Measurements from ENCODE around the gene ACOT4. TPM values are rescaled to one million over a fixed set of nuclear protein-coding genes. Genes with fewer than 3 reads are reported as not detected.
A peak's percentile ranks its signal among the peaks of the same experiment; 100 is the strongest.

The ACOT4 gene
- total and polyA plus RNA-seq, 2 of the 8 experiments (the other 6 are each of a cell fraction or from before 2014, with no cell fraction given), result 0.80 to 1.1 TPM

DNA sequence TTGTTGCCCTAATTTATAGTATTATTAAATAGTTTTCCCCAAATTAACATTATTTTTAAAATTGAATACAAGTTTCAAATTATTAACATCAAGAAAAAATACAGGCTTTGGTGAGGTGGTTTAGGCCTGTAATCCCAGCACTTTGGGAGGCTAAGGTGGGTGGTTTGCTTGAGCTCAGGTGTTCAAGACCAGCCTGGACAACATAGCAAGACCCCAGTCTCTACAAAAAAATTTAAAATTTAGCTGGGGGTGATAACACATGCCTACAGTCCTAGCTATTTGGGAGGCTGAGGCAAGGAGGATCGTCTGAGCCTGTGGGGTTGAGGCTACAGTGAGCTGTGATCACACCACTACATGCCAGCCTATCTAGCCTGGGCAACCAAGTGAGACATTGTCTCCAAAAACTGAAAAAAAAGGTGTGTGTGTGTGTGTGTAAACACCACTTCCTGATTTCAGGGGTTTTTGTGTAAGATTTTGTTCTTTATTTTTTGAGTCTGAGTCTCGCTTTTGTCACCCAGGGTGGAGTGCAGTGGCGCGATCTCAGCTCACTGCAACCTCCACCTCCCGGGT, 49.2 kb downstream of the ACOT4 start:
- no peak overlapping the region for H3K27ac ChIP-seq (ENCODE audit: low read depth, low read length)
- CTCF ChIA-PET (ENCODE audit: partially characterized antibody), result no interaction called here
- H2BK20ac ChIP-seq (ENCODE audit: low read length), result no peak overlapping the region
- no peak overlapping the region for H2BK15ac ChIP-seq (ENCODE audit: low read length)
- 95% methylated on average over 5 of the region's 5 CpGs; no CpG with 5 or more reads in 1 of the 2 experiments for WGBS, 2 experiments (ENCODE audit: extremely low coverage in 1 of 2, insufficient coverage in 1 of 2, insufficient read length in 1 of 2, insufficient replicate concordance in 2 of 2, low coverage in 1 of 2, low lambda C conversion rate in 2 of 2, missing lambda C conversion rate in 1 of 2)
- FAIRE-seq (no peak), DNase-seq (ENCODE audit: low read depth in 1 of 2, low spot score in 2 of 2) (no peak)
- H3K56ac ChIP-seq (replicated peaks; ENCODE audit: insufficient read length, low read depth, low read length), result no peak overlapping the region
- POLR2A ChIA-PET (ENCODE audit: partially characterized antibody), result no interaction called here
- H3K23ac ChIP-seq (ENCODE audit: insufficient read length), result no peak overlapping the region
- no peak overlapping the region for H3K4me3 ChIP-seq (ENCODE audit: extremely low read depth in 1 of 4, insufficient read depth in 2 of 4, low read depth in 3 of 4, low read length in 4 of 4)
- H2BK5ac ChIP-seq (ENCODE audit: low read depth, low read length), result no peak overlapping the region
- H2BK120ac ChIP-seq (replicated peaks; ENCODE audit: low read depth, low read length), result no peak overlapping the region
- no peaks in the 10 kb centered on the region for H4K20me1 ChIP-seq (replicated peaks in 1 of 2; ENCODE audit: control insufficient read depth in 1 of 2, insufficient read depth in 2 of 2, low read length in 2 of 2)
- no peak overlapping the region for H3K4me2 ChIP-seq (ENCODE audit: insufficient read depth in 1 of 2, low read depth in 2 of 2, low read length in 2 of 2)
- no peak overlapping the region for H3K9ac ChIP-seq (replicated peaks in 1 of 4; ENCODE audit: extremely low read depth in 1 of 4, low read depth in 3 of 4, low read length in 3 of 4)
- H4K91ac ChIP-seq (replicated peaks; ENCODE audit: insufficient read length, low read length), result no peak overlapping the region
- no peak overlapping the region for H3K14ac ChIP-seq (ENCODE audit: insufficient read length)
- H3K4me1 ChIP-seq (replicated peaks in 1 of 4; ENCODE audit: control insufficient read depth in 3 of 4, insufficient read depth in 4 of 4, low read length in 3 of 4), result peaks cover 0 to 5% (median 2%) of the 10 kb centered on the region in 4 experiments; a peak in 2 of 7 replicates
- no peaks in the 10 kb centered on the region for H3K9me3 ChIP-seq (ENCODE audit: insufficient read depth in 2 of 2, low read depth in 1 of 2, low read length in 1 of 2)
- no peaks in the 10 kb centered on the region; a peak in 1 of 7 replicates for H3K27me3 ChIP-seq (replicated peaks in 1 of 4; ENCODE audit: control insufficient read depth in 3 of 4, extremely low read depth in 1 of 4, insufficient read depth in 3 of 4, low read length in 3 of 4)
- H3K18ac ChIP-seq (ENCODE audit: extremely low read depth, low read length), result no peak overlapping the region
- no peaks in the 10 kb centered on the region for H3K36me3 ChIP-seq (ENCODE audit: control insufficient read depth in 2 of 4, insufficient read depth in 4 of 4, low read length in 3 of 4)
- H4K5ac ChIP-seq (ENCODE audit: insufficient read length, low read depth, low read length), result no peak overlapping the region
- no peak overlapping the region for H2AFZ ChIP-seq (ENCODE audit: low read length)
- no peak overlapping the region for H2AK5ac ChIP-seq (ENCODE audit: low read depth, low read length)
- H3K79me1 ChIP-seq (ENCODE audit: low read depth, low read length), result no peaks in the 10 kb centered on the region
- H3K4ac ChIP-seq (replicated peaks; ENCODE audit: insufficient read length, low read depth, low read length), result no peak overlapping the region
- H4K8ac ChIP-seq (ENCODE audit: extremely low read depth, insufficient read depth, low read length), result no peak overlapping the region
- H3K79me2 ChIP-seq (ENCODE audit: control insufficient read depth in 1 of 2, insufficient read depth in 2 of 2, low read length in 2 of 2), result peaks cover 0 to 3% of the 10 kb centered on the region in 2 experiments; a peak in 2 of 4 replicates
- 0 out of 2 replicates have a peak overlapping the region, but pooled peaks have one; percentile 50 for H2BK12ac ChIP-seq (ENCODE audit: low read depth, low read length)
- H3K23me2 ChIP-seq (ENCODE audit: low read depth, low read length), result peaks cover 4% of the 10 kb centered on the region; the same call in 1 of the 2 replicates
- TF ChIP-seq, protein P1, sequence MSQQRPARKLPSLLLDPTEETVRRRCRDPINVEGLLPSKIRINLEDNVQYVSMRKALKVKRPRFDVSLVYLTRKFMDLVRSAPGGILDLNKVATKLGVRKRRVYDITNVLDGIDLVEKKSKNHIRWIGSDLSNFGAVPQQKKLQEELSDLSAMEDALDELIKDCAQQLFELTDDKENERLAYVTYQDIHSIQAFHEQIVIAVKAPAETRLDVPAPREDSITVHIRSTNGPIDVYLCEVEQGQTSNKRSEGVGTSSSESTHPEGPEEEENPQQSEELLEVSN (IDR thresholded peaks at IDR 0.05), result no peak
- TF ChIP-seq BCL11A (IDR thresholded peaks at IDR 0.05; ENCODE audit: low read depth in 2 of 2, low read length in 2 of 2) (no peak), SAP30 (IDR thresholded peaks at IDR 0.05; ENCODE audit: insufficient read depth, insufficient replicate concordance, low read length) (no peak), CEBPB (IDR thresholded peaks at IDR 0.05; ENCODE audit: low read depth, low read length) (no peak), RBBP5 (IDR thresholded peaks at IDR 0.05; ENCODE audit: borderline replicate concordance, low read depth, low read length) (no peak), POU5F1 (IDR thresholded peaks at IDR 0.05; ENCODE audit: low read depth, low read length) (no peak), EP300 (IDR thresholded peaks at IDR 0.05; ENCODE audit: borderline replicate concordance in 1 of 2, low read depth in 2 of 2, low read length in 2 of 2) (no peak), POLR2AphosphoS5 (IDR thresholded peaks at IDR 0.05; ENCODE audit: low read depth, low read length) (no peak), BRCA1 (IDR thresholded peaks at IDR 0.05; ENCODE audit: low read depth, low read length) (no peak), MAFK (IDR thresholded peaks at IDR 0.05; ENCODE audit: low read depth, low read length) (no peak), RAD21 (IDR thresholded peaks at IDR 0.05 in 1 of 2, conservative IDR thresholded peaks at IDR 0.05 in 1 of 2; ENCODE audit: low read depth in 2 of 2, low read length in 2 of 2) (no peak)
- TF ChIP-seq, protein P2, sequence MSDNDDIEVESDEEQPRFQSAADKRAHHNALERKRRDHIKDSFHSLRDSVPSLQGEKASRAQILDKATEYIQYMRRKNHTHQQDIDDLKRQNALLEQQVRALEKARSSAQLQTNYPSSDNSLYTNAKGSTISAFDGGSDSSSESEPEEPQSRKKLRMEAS (IDR thresholded peaks at IDR 0.05), result no peak

Measured in H1 (cell line).